GM23338 (cell line): Measurements from ENCODE around the gene TTLL8.

Experiments
- CTCF ChIP-seq, 2 experiments: fragments of 200-600 bp in 1 of 2; sonication (generic) in 1 of 2; conservative IDR thresholded peaks; 2 replicates each; pipeline versions ENCODE4 v1.5.1 to v1.6.1; 2016 to 2017; ENCODE audit warnings: antibody characterized with exemption in 2 of 2, low read depth in 2 of 2, mild to moderate bottlenecking in 2 of 2, moderate library complexity in 1 of 2
- EZH2 ChIP-seq: fragments of 200-600 bp; sonication (generic); IDR thresholded peaks from one replicate; pipeline ENCODE4 v1.8.0; 2017; ENCODE audit warnings: antibody characterized with exemption, mild to moderate bottlenecking, low read depth; ENCODE audit not compliant: unreplicated experiment
- NANOG ChIP-seq: IDR thresholded peaks from 2 replicates; pipeline ENCODE4 v1.6.1; 2016; ENCODE audit warnings: antibody characterized with exemption, borderline replicate concordance
- POLR2AphosphoS5 ChIP-seq: IDR thresholded peaks from 2 replicates; pipeline ENCODE4 v1.6.1; 2016; ENCODE audit warnings: antibody characterized with exemption, low read depth

DNA sequence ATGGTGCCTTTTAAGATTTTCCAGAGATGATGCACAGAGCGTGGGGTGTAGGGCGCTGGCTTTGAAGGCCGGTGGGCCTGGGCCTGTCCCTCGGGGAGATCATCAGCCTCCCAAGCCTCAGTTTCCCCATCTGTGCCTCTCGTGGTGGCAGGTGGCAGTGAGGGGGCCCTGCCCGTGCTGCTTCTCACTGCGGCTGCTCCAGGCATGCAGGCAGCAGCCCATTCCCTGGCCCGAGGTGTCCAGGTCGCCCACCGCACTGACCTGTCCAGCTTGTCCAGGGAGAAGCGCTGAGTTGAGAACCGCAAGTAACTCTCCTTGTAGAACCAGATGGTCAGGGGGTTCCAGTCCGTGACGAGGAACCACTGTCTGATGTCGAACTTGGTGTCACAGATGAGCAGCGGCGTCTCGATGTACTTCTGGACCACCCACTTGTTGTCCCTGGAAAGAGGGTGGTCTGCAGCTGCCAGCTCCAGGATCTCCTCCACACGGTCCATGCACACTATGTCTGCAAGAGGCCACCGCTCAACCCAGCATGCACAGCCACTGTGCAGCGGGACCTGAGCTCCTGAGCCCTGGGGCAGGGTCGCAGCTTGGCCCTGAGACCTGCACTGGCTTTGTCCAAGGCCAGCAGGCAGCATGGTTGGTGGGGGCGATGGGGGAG, 25.0 kb downstream of the TTLL8 start:
- TF ChIP-seq CTCF (conservative IDR thresholded peaks at IDR 0.05; ENCODE audit: low read depth in 2 of 2) (no peak), EZH2 (no peak), POLR2AphosphoS5 (no peak), NANOG (no peak)
